GM21576 (cell line): Measurements from ENCODE around the gene ASCC3.
A peak's percentile ranks its signal among the peaks of the same experiment; 100 is the strongest.
"Not testable (repeated sequence)": the region's sequence is repeated elsewhere in the genome, so short reads cannot be mapped to it uniquely, and the experiment has no call there.

Experiments used
- ATAC-seq: cut with Tn5 transposase; IDR thresholded peaks from one replicate; pipeline ENCODE4 v1.9.1; 2021; ENCODE audit warnings: mild to moderate bottlenecking, moderate library complexity; ENCODE audit not compliant: unreplicated experiment

Gene ASCC3

GRCh38 chr6:100808638-100809275 is 72.4 kb downstream of the ASCC3 start:
- ATAC-seq: no peak

DNA sequence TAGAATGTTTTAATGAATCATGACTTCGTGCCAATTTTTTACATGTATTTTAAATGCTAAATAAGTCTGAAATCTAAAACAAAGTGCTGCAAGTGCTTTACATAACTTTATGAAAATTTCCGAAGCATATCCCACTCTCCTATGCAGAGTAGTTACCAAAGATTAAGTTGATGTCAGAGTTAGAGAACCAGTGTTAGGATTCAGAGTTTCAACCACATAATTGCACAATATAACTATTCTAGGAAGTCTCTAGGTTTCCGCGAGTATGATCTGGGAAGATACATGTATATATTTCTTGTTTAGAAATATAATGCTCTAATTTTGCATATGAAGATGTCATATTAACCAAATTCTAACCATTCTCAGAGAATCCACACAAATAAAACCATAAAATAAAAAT is 74.8 kb downstream of the ASCC3 start:
- no peak for ATAC-seq

- no peak for ATAC-seq
Observed at GRCh38 chr6:100803264-100804045, 77.7 kb downstream of the ASCC3 start.

- no peak for ATAC-seq
Observed at GRCh38 chr6:100801036-100801435, 80.1 kb downstream of the ASCC3 start.

- ATAC-seq: peak; percentile 97
Observed at GRCh38 chr6:100796049-100796823, 84.9 kb downstream of the ASCC3 start.

GRCh38 chr6:100790084-100790483 is 91.0 kb downstream of the ASCC3 start:
- no peak for ATAC-seq

GRCh38 chr6:100785982-100786381 is 95.1 kb downstream of the ASCC3 start:
- ATAC-seq: no peak

DNA sequence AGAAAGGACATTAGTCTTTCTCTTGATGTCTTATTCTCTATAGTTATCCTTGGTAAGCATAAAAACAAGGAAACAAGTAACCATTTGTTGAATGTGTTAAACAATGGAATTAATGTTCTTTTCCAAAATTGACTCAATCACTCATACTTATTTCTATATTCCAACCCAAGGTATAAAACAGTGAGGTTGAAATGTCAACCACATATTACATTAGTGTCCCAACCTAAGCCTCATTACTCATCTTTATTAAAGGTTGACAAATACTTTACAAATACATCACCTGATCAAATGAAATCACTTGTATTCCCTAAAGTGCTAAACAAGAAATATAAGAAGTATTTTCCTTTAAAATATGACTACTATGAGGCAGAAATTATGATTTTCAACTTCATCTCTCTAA is 100.5 kb downstream of the ASCC3 start:
- ATAC-seq: no peak

GRCh38 chr6:100775667-100776066 is 105.5 kb downstream of the ASCC3 start:
- ATAC-seq: no peak

- no peak for ATAC-seq
Observed at GRCh38 chr6:100774681-100775080, 106.4 kb downstream of the ASCC3 start.

GRCh38 chr6:100768816-100769351 is 112.2 kb downstream of the ASCC3 start:
- ATAC-seq: no peak

DNA sequence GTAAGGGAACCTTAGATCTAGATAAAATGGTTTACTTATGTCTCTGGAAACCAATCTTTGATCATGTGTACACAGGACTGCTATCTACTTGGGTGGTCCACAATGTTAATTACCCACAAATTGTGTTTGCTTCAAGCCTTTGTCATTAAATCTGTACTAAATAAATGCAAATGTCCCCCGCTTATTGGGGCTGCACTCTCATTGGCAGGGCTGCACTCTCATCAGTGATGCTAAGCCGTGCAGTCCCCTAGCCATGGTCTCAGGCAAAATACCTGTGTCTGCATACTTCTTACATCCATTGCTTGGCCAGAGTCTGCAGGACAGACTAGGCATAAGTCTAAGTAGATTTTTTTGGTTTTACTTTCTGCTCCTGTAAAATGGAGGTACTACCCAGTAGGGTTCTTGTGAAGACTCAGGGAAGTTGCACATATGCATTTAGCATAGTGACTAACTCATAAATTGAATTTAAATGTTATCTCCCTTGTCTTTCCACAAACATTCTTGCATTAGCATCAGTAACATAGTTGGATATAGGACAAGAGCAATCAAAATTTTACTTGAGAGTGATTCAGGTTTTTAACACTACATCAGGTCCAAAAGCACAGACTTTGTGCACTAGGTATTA is 117.4 kb downstream of the ASCC3 start:
- no peak for ATAC-seq

DNA sequence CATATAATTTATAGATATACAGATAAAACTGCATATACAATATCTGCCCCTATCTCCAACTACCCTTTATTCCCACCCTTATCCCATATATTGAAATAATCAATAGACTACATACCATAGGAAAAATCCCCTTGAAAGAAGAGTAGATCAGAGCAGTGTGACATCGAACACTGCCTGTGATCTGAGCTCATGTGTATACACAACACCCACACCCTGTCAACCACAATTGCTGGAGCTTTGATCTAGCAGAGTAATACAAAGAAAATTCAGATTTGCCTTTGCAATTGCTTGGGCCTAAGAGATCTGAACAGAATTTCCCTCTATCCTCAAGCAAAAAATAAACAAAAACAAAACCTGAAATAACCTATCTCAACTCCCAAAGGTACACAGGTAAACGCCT is 119.3 kb downstream of the ASCC3 start:
- no peak for ATAC-seq

DNA sequence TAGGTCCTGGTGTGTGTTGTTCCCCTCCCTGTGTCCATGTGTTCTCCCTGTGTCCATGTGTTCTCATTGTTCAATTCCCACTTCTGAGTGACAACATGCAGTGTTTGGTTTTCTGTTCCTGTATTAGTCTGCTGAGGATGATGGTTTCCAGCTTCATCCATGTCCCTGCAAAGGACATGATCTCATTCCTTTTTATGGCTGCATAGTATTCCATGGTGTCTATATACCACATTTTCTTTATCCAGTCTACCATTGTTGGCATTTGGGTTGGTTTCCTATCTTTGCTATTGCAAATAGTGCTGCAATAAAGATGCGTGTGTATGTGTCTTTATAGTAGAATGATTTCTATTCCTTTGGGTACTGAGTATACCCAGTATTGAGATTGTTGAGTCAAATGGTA is 122.7 kb downstream of the ASCC3 start:
- not testable (repeated sequence) for ATAC-seq

- no peak for ATAC-seq
Observed at GRCh38 chr6:100753421-100753820, 127.7 kb downstream of the ASCC3 start.

- no peak for ATAC-seq
Observed at GRCh38 chr6:100751590-100751989, 129.5 kb downstream of the ASCC3 start.

DNA sequence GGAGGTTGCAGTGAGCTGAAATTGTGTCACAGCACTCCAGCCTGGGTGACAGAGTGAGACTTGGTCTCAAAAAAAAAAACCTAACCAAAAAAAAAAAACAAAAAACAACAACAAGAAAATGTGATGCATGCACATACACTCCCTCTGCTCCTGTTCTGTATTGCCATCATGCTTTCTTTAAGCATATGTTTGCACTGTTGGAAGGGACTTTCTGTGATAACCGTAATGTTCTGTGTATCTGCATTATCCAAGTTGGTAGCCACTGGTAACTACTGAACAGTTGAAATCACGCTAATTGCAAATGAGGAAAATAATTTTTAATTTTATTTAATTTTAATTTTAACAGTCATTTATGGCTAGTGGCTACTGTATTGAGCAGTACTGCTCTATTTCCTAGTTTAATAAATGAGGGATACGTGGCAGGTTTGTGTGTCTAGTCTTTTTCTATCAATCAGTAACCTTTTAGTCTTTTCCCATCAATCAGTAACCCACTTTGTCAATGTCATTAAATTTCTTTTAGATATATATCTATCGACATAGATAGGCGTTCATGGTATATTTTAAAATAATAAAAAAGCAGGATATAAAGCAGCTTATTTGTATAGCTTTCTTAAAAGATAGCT is 135.6 kb downstream of the ASCC3 start:
- no peak for ATAC-seq

GRCh38 chr6:100740439-100740838 is 140.7 kb downstream of the ASCC3 start:
- ATAC-seq: no peak

- not testable (repeated sequence) for ATAC-seq
Observed at GRCh38 chr6:100737720-100738119, 143.4 kb downstream of the ASCC3 start.

DNA sequence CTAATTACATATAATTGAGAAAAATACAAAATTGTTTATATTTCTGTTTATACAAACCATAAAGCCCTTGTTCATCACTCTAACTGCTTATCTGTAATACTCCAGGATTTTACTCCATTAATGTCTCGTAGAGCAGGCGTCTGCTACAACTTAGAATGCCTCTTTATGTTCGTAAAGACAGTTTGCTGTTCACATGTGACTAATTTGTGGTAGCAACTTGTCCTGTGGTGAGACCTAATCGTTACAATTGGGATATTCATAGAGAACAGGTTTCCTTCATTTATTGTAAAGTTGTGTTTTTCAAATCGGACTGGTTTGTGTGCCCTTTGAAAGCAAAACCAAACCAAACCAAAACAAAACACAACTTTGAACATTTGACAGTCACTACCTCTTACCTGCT is 149.7 kb downstream of the ASCC3 start:
- ATAC-seq: no peak
